Measurements from ENCODE around the gene MLLT1.

The MLLT1 gene

DNA sequence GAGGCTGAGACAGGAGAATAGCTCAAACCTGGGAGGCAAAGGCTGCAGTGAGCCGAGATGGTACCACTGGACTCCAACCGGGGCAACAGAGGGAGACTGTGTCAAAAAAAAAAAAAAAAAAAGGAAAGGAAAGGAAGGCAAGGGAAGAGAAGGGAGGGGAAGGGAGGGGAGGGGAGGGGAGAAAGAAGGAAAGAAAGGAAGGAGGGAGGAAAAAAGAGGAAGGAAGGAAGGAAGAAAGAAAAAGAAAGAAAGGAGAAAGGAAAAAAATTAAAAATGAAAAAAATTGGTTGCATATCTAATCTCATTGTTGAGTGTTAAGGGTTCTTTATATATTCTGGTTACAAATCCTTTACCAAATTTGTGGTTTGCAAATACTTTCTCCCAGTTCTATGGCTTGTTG is 98.7 kb downstream of the MLLT1 start:
- Histone ChIP-seq H3K36me3 (ENCODE audit: low read length) (no peaks in the 10 kb centered on the region), H3K9ac (ENCODE audit: low read length) (no peak overlapping the region), H4K20me1 (ENCODE audit: low read depth, low read length) (no peaks in the 10 kb centered on the region), H3K27me3 (ENCODE audit: low read length) (no peaks in the 10 kb centered on the region), H3K27ac (ENCODE audit: low read depth, low read length) (no peak overlapping the region), H3K9me2 (replicated peaks; ENCODE audit: insufficient read depth, low read length) (no peaks in the 10 kb centered on the region), H3K4me3 (ENCODE audit: insufficient read depth, low read length, poor library complexity, severe bottlenecking) (no peak overlapping the region), H3K9me3 (ENCODE audit: insufficient read depth, low read length) (no peaks in the 10 kb centered on the region), H2AFZ (ENCODE audit: low read depth, low read length, severe bottlenecking) (no peak overlapping the region), H3K4me2 (ENCODE audit: low read depth, low read length, poor library complexity, severe bottlenecking) (no peak overlapping the region), H3K79me2 (ENCODE audit: insufficient read depth, low read length) (no peaks in the 10 kb centered on the region), H3F3A (ENCODE audit: insufficient read depth) (no peaks in the 10 kb centered on the region)
- no peak for TF ChIP-seq EZH2phosphoT487 (conservative IDR thresholded peaks at IDR 0.05; ENCODE audit: low read length)
- TF ChIP-seq, protein P1, sequence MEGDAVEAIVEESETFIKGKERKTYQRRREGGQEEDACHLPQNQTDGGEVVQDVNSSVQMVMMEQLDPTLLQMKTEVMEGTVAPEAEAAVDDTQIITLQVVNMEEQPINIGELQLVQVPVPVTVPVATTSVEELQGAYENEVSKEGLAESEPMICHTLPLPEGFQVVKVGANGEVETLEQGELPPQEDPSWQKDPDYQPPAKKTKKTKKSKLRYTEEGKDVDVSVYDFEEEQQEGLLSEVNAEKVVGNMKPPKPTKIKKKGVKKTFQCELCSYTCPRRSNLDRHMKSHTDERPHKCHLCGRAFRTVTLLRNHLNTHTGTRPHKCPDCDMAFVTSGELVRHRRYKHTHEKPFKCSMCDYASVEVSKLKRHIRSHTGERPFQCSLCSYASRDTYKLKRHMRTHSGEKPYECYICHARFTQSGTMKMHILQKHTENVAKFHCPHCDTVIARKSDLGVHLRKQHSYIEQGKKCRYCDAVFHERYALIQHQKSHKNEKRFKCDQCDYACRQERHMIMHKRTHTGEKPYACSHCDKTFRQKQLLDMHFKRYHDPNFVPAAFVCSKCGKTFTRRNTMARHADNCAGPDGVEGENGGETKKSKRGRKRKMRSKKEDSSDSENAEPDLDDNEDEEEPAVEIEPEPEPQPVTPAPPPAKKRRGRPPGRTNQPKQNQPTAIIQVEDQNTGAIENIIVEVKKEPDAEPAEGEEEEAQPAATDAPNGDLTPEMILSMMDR (IDR thresholded peaks at IDR 0.05; ENCODE audit: insufficient read depth, low read length, poor library complexity, severe bottlenecking) = no peak

DNA sequence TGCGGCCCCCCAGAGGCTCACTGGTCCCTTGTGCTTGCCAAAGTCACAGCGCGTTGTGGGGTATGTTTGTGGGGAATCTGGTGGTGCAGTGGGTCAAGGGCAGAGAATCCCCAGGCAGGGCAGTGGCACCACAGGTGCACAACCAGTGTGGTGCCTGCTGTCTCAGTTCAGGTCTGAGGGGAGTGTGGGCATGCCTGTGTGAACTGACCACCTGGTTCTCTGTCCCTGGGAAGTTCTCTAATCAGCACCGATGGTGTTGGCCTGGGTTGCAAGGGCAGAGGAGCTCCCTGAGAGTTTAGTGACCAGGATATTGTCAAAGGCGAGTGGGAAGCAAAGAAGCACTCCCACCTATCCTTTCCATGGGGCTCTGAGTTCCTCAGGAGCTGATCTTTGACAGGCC is 106.6 kb downstream of the MLLT1 start:
- Histone ChIP-seq H3F3A (ENCODE audit: insufficient read depth) (no peaks in the 10 kb centered on the region), H2AFZ (ENCODE audit: low read depth, low read length, severe bottlenecking) (no peak overlapping the region), H3K9ac (ENCODE audit: low read length) (no peak overlapping the region), H3K9me2 (replicated peaks; ENCODE audit: insufficient read depth, low read length) (no peaks in the 10 kb centered on the region), H3K4me3 (ENCODE audit: insufficient read depth, low read length, poor library complexity, severe bottlenecking) (no peak overlapping the region), H3K79me2 (ENCODE audit: insufficient read depth, low read length) (no peaks in the 10 kb centered on the region), H3K4me2 (ENCODE audit: low read depth, low read length, poor library complexity, severe bottlenecking) (no peak overlapping the region), H3K27ac (ENCODE audit: low read depth, low read length) (no peak overlapping the region), H3K36me3 (ENCODE audit: low read length) (no peaks in the 10 kb centered on the region), H3K27me3 (ENCODE audit: low read length) (no peaks in the 10 kb centered on the region), H3K9me3 (ENCODE audit: insufficient read depth, low read length) (no peaks in the 10 kb centered on the region), H4K20me1 (ENCODE audit: low read depth, low read length) (no peaks in the 10 kb centered on the region)
- TF ChIP-seq EZH2phosphoT487 (conservative IDR thresholded peaks at IDR 0.05; ENCODE audit: low read length) = no peak
- TF ChIP-seq, protein P1 (IDR thresholded peaks at IDR 0.05; ENCODE audit: insufficient read depth, low read length, poor library complexity, severe bottlenecking) = no peak

DNA sequence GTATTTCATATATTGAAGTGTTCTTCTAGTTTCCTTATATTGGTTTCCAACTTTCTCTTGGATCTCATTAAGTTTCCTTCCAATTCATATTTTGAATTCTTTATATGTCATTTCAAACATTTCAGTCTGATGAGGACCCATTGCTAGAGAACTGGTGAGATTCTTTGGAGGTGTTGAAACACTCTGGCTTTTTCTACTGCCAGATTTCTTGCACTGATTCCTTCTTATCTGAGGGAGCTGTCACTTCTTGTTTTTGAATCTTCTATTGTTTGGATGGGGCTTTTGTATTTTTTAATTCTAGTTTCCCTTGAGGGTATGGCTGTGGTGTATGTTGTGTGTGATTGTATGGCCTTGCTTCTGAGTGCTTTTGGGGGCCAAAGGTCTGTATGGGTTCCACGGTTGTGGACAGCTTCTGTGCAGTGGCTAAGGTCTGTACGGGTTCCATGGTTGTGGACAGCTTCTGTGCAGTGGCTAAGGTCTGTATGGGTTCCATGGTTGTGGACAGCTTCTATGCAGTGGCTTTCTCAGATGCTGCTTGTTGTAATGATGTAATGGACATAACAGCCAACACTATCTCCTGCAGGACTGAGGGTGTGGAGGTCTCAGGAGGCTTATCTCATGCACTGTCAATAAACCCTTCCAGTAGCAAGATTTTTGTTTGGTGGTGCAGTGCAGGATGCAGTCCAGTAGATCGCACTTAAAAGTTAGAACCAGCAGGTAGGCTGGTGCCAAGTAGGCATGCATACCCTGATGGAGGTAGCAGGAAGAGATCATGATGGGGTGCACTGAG is 107.5 kb downstream of the MLLT1 start:
- no peaks in the 10 kb centered on the region for H3F3A ChIP-seq (ENCODE audit: insufficient read depth)
- no peak overlapping the region for H2AFZ ChIP-seq (ENCODE audit: low read depth, low read length, severe bottlenecking)
- H3K4me2 ChIP-seq (ENCODE audit: low read depth, low read length, poor library complexity, severe bottlenecking) = no peak overlapping the region
- no peaks in the 10 kb centered on the region for H4K20me1 ChIP-seq (ENCODE audit: low read depth, low read length)
- H3K4me3 ChIP-seq (ENCODE audit: insufficient read depth, low read length, poor library complexity, severe bottlenecking) = no peak overlapping the region
- H3K27me3 ChIP-seq (ENCODE audit: low read length) = no peaks in the 10 kb centered on the region
- no peaks in the 10 kb centered on the region for H3K9me3 ChIP-seq (ENCODE audit: insufficient read depth, low read length)
- no peaks in the 10 kb centered on the region for H3K36me3 ChIP-seq (ENCODE audit: low read length)
- no peaks in the 10 kb centered on the region for H3K9me2 ChIP-seq (replicated peaks; ENCODE audit: insufficient read depth, low read length)
- H3K27ac ChIP-seq (ENCODE audit: low read depth, low read length) = no peak overlapping the region
- H3K79me2 ChIP-seq (ENCODE audit: insufficient read depth, low read length) = no peaks in the 10 kb centered on the region
- TF ChIP-seq, protein P1 (IDR thresholded peaks at IDR 0.05; ENCODE audit: insufficient read depth, low read length, poor library complexity, severe bottlenecking) = no peak
- TF ChIP-seq EZH2phosphoT487 (conservative IDR thresholded peaks at IDR 0.05; ENCODE audit: low read length) = no peak
- no peak overlapping the region for H3K9ac ChIP-seq (ENCODE audit: low read length)
